ENCODE data around the gene CAP1. TPM values are rescaled to one million over a fixed set of nuclear protein-coding genes. Genes with fewer than 3 reads are reported as not detected.

The CAP1 gene
- total RNA-seq, 1 experiment from 2014 or later, result 255 TPM

DNA sequence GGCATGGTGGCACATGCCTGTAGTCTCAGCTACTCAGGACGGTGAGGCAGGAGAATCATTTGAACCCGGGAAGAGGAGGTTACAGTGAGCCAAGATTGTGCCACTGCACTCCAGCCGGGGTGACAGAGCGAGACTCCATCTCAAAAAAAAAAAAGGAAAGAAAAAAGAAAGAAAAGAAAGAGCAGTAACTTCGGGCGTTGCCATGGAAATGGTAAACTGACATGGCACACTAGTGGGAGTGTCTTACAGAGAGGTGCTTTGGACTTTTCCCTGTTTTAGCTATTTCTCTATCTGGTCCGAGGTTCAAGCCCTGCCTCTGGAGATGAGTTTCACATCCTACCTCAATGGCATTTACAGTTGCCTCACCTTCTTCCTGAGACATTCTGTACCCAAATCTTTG, 79.6 kb downstream of the CAP1 start:
- Histone ChIP-seq H3K27ac (ENCODE audit: insufficient read length, low read depth, low read length) (no peak overlapping the region), H3K18ac (ENCODE audit: insufficient read length, low read depth, low read length) (no peak overlapping the region), H3K27me3 (ENCODE audit: insufficient read depth, low read length) (no peaks in the 10 kb centered on the region), H2AK5ac (ENCODE audit: insufficient read length, low read length) (no peak overlapping the region), H2BK12ac (ENCODE audit: insufficient read length, low read depth, low read length) (no peak overlapping the region), H3K79me2 (ENCODE audit: insufficient read depth, low read length) (no peaks in the 10 kb centered on the region), H3K14ac (ENCODE audit: insufficient read depth, low read length) (no peak overlapping the region), H2AFZ (ENCODE audit: low read length) (no peak overlapping the region), H3K56ac (ENCODE audit: insufficient read length, low read depth, low read length) (no peak overlapping the region), H4K8ac (replicated peaks; ENCODE audit: insufficient read length, low read depth, low read length) (no peak overlapping the region), H3K4ac (ENCODE audit: low read depth, low read length) (no peak overlapping the region), H2BK20ac (ENCODE audit: low read depth, low read length, poor library complexity, severe bottlenecking) (no peak overlapping the region), H3K9ac (ENCODE audit: extremely low read depth, insufficient read length, low read length) (no peak overlapping the region), H3K9me3 (ENCODE audit: control insufficient read depth, low read depth, low read length) (no peaks in the 10 kb centered on the region), H4K91ac (ENCODE audit: insufficient read length, low read depth, low read length) (no peak overlapping the region), H2BK120ac (ENCODE audit: low read depth, low read length, poor library complexity, severe bottlenecking) (no peak overlapping the region), H2BK5ac (ENCODE audit: insufficient read length, low read length) (no peak overlapping the region), H4K5ac (ENCODE audit: insufficient read length, low read depth, low read length) (no peak overlapping the region), H4K20me1 (ENCODE audit: control insufficient read depth, insufficient read depth, insufficient read length) (no peaks in the 10 kb centered on the region), H2BK15ac (ENCODE audit: low read depth, low read length) (no peak overlapping the region), H3T11ph (ENCODE audit: low read length) (no peak overlapping the region), H3K4me2 (ENCODE audit: insufficient read depth, insufficient read length, low read length) (no peak overlapping the region), H3K23ac (ENCODE audit: insufficient read length, low read depth, low read length) (no peak overlapping the region), H3K4me1 (ENCODE audit: insufficient read depth, low read length) (no peaks in the 10 kb centered on the region), H3K23me2 (ENCODE audit: insufficient read length, low read depth, low read length, poor library complexity, severe bottlenecking) (no peaks in the 10 kb centered on the region), H3K79me1 (ENCODE audit: insufficient read depth, low read depth, low read length, poor library complexity, severe bottlenecking) (no peaks in the 10 kb centered on the region)
- DNase-seq, result no peak
- WGBS (ENCODE audit: extremely low coverage, insufficient read length, low lambda C conversion rate), result no CpG with 5 or more reads among the region's 7 CpGs
- no peaks in the 10 kb centered on the region for H3K9me3 Mint-ChIP-seq
- peaks cover 30% of the 10 kb centered on the region for H3K27me3 Mint-ChIP-seq (ENCODE audit: low read depth)
- TF ChIP-seq, protein P1, sequence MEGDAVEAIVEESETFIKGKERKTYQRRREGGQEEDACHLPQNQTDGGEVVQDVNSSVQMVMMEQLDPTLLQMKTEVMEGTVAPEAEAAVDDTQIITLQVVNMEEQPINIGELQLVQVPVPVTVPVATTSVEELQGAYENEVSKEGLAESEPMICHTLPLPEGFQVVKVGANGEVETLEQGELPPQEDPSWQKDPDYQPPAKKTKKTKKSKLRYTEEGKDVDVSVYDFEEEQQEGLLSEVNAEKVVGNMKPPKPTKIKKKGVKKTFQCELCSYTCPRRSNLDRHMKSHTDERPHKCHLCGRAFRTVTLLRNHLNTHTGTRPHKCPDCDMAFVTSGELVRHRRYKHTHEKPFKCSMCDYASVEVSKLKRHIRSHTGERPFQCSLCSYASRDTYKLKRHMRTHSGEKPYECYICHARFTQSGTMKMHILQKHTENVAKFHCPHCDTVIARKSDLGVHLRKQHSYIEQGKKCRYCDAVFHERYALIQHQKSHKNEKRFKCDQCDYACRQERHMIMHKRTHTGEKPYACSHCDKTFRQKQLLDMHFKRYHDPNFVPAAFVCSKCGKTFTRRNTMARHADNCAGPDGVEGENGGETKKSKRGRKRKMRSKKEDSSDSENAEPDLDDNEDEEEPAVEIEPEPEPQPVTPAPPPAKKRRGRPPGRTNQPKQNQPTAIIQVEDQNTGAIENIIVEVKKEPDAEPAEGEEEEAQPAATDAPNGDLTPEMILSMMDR (conservative IDR thresholded peaks at IDR 0.05), result no peak
- no peak overlapping the region; a peak in 1 of 5 replicates for H3K4me3 Mint-ChIP-seq
- no peaks in the 10 kb centered on the region for H3K36me3 Mint-ChIP-seq (ENCODE audit: insufficient read depth in 1 of 3, low read depth in 3 of 3)
- no peak overlapping the region for H3K27ac Mint-ChIP-seq
- no peaks in the 10 kb centered on the region for H3K4me1 Mint-ChIP-seq

Other genes starting within 250 kb of the CAP1 start
- gene TRIT1, start 157.2 kb upstream of the CAP1 start, total RNA-seq (2021), result 25.4 and 28.2 TPM in 2 replicates
- gene MYCL, start 138.8 kb upstream of the CAP1 start, total RNA-seq (2021), result 17.6 and 18.4 TPM in 2 replicates
- gene MFSD2A, start 85.6 kb upstream of the CAP1 start, total RNA-seq (2021), result 18.2 and 19.9 TPM in 2 replicates
- gene PPT1, start 56.5 kb downstream of the CAP1 start, total RNA-seq (2021), result 104 and 109 TPM in 2 replicates
- 18.4 and 19.2 TPM in 2 replicates for gene RLF, start 120.7 kb downstream of the CAP1 start, total RNA-seq (2021)
- gene TMCO2, start 207.2 kb downstream of the CAP1 start, total RNA-seq (2021), result not detected in 2 replicates
- 47.6 and 47.7 TPM in 2 replicates for gene ZMPSTE24, start 217.5 kb downstream of the CAP1 start, total RNA-seq (2021)